ENCODE results near the gene VWA5B2.

The VWA5B2 gene

DNA sequence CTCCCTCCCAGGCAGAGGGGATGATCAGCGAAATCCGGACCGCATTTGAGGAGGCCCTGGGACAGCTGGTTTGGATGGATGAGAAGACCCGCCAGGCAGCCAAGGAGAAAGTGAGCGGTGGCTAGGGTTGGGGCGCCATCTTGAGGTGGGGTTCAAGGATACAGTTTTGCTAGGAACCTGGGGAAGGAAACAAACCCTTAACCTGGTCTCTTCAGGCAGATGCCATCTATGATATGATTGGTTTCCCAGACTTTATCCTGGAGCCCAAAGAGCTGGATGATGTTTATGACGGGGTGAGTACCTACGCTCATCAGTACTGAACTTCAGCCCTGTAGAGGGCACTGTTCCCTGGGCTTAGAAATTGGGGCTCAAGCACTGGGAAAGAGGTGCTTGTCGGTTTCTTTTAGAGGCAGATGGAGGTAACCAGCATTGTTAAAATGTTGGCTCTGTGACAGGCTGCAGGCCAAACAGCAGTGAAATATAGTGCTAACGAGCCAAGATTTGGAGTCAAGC is 60.1 kb downstream of the VWA5B2 start:
- no peak overlapping the region for H3K4me3 ChIP-seq (replicated peaks; ENCODE audit: low read depth, low read length)
- H3K27me3 ChIP-seq (replicated peaks; ENCODE audit: control insufficient read depth, insufficient read depth, low read length) = no peaks in the 10 kb centered on the region; the same call in 1 of the 2 replicates
- DNase-seq (ENCODE audit: extremely low read depth, insufficient read length) = peak; percentile 23
- TF ChIP-seq, protein P1, sequence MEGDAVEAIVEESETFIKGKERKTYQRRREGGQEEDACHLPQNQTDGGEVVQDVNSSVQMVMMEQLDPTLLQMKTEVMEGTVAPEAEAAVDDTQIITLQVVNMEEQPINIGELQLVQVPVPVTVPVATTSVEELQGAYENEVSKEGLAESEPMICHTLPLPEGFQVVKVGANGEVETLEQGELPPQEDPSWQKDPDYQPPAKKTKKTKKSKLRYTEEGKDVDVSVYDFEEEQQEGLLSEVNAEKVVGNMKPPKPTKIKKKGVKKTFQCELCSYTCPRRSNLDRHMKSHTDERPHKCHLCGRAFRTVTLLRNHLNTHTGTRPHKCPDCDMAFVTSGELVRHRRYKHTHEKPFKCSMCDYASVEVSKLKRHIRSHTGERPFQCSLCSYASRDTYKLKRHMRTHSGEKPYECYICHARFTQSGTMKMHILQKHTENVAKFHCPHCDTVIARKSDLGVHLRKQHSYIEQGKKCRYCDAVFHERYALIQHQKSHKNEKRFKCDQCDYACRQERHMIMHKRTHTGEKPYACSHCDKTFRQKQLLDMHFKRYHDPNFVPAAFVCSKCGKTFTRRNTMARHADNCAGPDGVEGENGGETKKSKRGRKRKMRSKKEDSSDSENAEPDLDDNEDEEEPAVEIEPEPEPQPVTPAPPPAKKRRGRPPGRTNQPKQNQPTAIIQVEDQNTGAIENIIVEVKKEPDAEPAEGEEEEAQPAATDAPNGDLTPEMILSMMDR (IDR thresholded peaks at IDR 0.05; ENCODE audit: insufficient read depth, low read length, poor library complexity, severe bottlenecking) = peak; percentile 73
- H3K36me3 ChIP-seq (ENCODE audit: control insufficient read depth, insufficient read depth, low read length) = no peaks in the 10 kb centered on the region

DNA sequence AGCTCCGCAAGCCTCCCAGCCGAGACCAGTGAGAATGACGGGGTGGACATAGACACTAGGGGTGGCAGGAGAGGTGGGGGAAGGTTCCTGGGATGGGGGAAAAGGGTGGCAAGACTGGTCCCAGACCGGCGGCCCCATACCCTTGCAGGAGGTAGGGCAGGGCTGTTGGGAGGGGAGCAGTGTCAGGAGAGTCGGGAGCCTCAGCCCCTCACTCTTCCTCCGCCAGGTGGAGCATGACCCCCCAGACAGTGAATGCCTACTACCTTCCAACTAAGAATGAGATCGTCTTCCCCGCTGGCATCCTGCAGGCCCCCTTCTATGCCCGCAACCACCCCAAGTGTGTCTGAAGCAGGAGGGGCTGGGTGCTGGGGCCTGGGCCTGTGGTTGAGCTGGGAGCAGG is 60.9 kb downstream of the VWA5B2 start:
- Histone ChIP-seq H3K27me3 (replicated peaks; ENCODE audit: control insufficient read depth, insufficient read depth, low read length) (no peaks in the 10 kb centered on the region; the same call in 1 of the 2 replicates), H3K36me3 (ENCODE audit: control insufficient read depth, insufficient read depth, low read length) (no peaks in the 10 kb centered on the region), H3K4me3 (replicated peaks; ENCODE audit: low read depth, low read length) (no peak overlapping the region)
- DNase-seq (ENCODE audit: extremely low read depth, insufficient read length) = no peak
- TF ChIP-seq, protein P1 (IDR thresholded peaks at IDR 0.05; ENCODE audit: insufficient read depth, low read length, poor library complexity, severe bottlenecking) = no peak

DNA sequence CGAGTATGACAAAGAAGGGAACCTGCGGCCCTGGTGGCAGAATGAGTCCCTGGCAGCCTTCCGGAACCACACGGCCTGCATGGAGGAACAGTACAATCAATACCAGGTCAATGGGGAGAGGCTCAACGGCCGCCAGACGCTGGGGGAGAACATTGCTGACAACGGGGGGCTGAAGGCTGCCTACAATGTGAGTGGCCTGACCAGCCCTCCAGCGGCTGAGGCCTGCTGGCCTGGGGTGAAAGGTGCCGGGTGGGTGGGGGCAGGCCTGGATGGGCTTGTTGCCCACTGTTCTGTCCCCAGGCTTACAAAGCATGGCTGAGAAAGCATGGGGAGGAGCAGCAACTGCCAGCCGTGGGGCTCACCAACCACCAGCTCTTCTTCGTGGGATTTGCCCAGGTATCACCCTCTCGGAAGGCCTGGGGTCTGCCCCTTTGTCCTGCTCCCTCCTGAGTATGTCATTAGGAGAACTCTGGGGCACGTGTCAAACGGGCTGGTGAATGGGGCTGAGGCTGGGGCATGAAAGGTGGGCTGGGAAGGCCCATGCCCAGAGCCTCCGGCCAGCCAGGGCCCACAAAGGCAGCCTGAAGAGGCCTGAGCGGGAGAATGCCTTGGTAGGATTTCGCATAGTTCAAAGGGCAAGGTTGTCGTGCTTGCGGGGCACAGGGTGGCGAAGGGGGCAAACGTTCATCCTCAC is 61.8 kb downstream of the VWA5B2 start:
- no peak for DNase-seq (ENCODE audit: extremely low read depth, insufficient read length)
- H3K36me3 ChIP-seq (ENCODE audit: control insufficient read depth, insufficient read depth, low read length) = no peaks in the 10 kb centered on the region
- TF ChIP-seq, protein P1 (IDR thresholded peaks at IDR 0.05; ENCODE audit: insufficient read depth, low read length, poor library complexity, severe bottlenecking) = no peak
- no peaks in the 10 kb centered on the region for H3K27me3 ChIP-seq (replicated peaks; ENCODE audit: control insufficient read depth, insufficient read depth, low read length)
- H3K4me3 ChIP-seq (replicated peaks; ENCODE audit: low read depth, low read length) = no peak overlapping the region

All from GM06990 (cell line).